GM06990 (cell line): ENCODE measurements around the gene APOL1.
"Not testable (repeated sequence)": the region's sequence is repeated elsewhere in the genome, so short reads cannot be mapped to it uniquely, and the experiment has no call there.

ENCODE experiments used
- DNase-seq: peaks from one replicate; pipeline ENCODE4 v3.0.0-alpha.2; 2011; ENCODE audit not compliant: insufficient read length; ENCODE audit errors: extremely low read depth
- H3K27me3 ChIP-seq: replicated peaks from 2 replicates; pipeline ENCODE4 v1.6.0; 2011; ENCODE audit warnings: low read length; ENCODE audit not compliant: control insufficient read depth, insufficient read depth
- H3K36me3 ChIP-seq: 2 replicates; pipeline ENCODE4 v1.5.1; 2011; ENCODE audit warnings: low read length; ENCODE audit not compliant: control insufficient read depth, insufficient read depth
- H3K4me3 ChIP-seq: replicated peaks from 2 replicates; pipeline ENCODE4 v1.5.1; 2011; ENCODE audit warnings: low read depth, mild to moderate bottlenecking, control low read depth, low read length
- TF ChIP-seq, protein P1 (sequence below): IDR thresholded peaks from 2 replicates; pipeline ENCODE4 v1.5.1; 2011; ENCODE audit warnings: low read length, control low read depth, mild to moderate bottlenecking, inconsistent platforms; ENCODE audit not compliant: insufficient read depth, poor library complexity, severe bottlenecking

APOL1 gene

DNA sequence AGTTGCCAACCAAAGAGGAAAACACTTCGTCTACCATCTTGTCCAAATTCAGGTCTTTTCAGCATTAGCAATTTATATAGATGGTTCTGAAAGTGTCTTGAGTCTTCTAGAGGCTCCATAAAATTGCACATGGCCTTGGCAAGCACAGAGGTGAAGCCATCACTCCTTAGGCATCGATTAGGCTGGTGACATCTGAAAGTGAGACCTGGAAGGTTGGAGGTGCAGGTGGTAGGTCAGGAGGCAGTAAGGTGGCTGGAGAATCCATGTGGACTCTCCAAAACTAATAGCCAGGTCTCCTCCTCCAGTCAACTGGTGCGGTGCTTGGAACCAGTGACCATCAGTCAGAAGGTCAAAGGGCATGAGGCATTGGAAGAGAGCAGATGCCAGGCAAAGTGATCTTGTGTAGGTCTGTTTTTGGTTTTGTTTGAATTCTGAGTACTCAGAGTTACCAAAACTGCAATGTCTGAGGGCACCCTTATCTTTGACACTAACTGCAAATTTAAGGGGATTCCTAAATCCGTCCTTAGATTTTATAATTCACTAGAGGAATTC lies 7.1 kb upstream of the APOL1 start:
- no peak for DNase-seq
- no peaks in the 10 kb centered on the region for H3K27me3 ChIP-seq

GRCh38 chr22:36246718-36247117 lies 6.2 kb upstream of the APOL1 start:
- Histone ChIP-seq H3K4me3 (no peak overlapping the region), H3K36me3 (no peaks in the 10 kb centered on the region), H3K27me3 (no peaks in the 10 kb centered on the region)
- TF ChIP-seq, protein P1, sequence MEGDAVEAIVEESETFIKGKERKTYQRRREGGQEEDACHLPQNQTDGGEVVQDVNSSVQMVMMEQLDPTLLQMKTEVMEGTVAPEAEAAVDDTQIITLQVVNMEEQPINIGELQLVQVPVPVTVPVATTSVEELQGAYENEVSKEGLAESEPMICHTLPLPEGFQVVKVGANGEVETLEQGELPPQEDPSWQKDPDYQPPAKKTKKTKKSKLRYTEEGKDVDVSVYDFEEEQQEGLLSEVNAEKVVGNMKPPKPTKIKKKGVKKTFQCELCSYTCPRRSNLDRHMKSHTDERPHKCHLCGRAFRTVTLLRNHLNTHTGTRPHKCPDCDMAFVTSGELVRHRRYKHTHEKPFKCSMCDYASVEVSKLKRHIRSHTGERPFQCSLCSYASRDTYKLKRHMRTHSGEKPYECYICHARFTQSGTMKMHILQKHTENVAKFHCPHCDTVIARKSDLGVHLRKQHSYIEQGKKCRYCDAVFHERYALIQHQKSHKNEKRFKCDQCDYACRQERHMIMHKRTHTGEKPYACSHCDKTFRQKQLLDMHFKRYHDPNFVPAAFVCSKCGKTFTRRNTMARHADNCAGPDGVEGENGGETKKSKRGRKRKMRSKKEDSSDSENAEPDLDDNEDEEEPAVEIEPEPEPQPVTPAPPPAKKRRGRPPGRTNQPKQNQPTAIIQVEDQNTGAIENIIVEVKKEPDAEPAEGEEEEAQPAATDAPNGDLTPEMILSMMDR: no peak
- no peak for DNase-seq

More for the DNA sequence above, 7.1 kb upstream of the APOL1 start:
- Histone ChIP-seq H3K4me3 (no peak overlapping the region), H3K36me3 (no peaks in the 10 kb centered on the region)
- TF ChIP-seq, protein P1: no peak

GRCh38 chr22:36247955-36248354 lies 5.0 kb upstream of the APOL1 start:
- TF ChIP-seq, protein P1: no peak
- Histone ChIP-seq H3K36me3 (no peaks in the 10 kb centered on the region), H3K27me3 (no peaks in the 10 kb centered on the region), H3K4me3 (no peak overlapping the region)
- no peak for DNase-seq

DNA sequence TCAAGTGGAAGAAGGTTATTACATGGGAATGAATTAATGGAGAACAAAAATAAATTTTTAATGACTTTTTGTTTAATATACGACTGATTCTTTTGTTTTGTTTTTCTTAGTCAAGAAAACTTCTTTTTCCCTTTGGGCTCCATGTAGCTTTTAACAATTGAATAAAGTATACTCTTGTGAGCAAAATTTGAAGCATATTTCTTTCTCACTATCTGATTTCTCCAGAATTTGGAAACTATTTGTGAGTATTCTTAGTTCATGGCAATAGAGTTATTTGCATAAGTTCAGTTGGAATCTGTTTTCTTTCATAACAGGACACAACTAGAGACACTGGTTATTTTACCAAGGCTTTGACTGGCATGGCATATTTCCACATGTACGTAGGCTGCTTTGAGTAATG lies 3.8 kb upstream of the APOL1 start:
- DNase-seq: no peak
- no peaks in the 10 kb centered on the region for H3K27me3 ChIP-seq
- TF ChIP-seq, protein P1: no peak
- H3K36me3 ChIP-seq: no peaks in the 10 kb centered on the region
- H3K4me3 ChIP-seq: no peak overlapping the region

GRCh38 chr22:36250292-36250960 lies 2.5 kb upstream of the APOL1 start:
- not testable (repeated sequence) for H3K27me3 ChIP-seq, H3K36me3 ChIP-seq, H3K4me3 ChIP-seq, DNase-seq

- not testable (repeated sequence) for DNase-seq, H3K4me3 ChIP-seq, H3K36me3 ChIP-seq, H3K27me3 ChIP-seq
These were observed 839 bp upstream of the APOL1 start for GRCh38 chr22:36251979-36252608.
